GM23338 (cell line): Measurements from ENCODE around the gene MAPT. TPM values are rescaled to one million over a fixed set of nuclear protein-coding genes. Genes with fewer than 3 reads are reported as not detected.
"Not testable (repeated sequence)": the region's sequence is repeated elsewhere in the genome, so short reads cannot be mapped to it uniquely, and the experiment has no call there.

Experiments used
- ATAC-seq: fragments of 200-7000 bp; cut with Tn5 transposase; 3 replicates; pipeline ENCODE4 v1.9.1; 2020
- DNase-seq: peaks from one replicate; pipeline ENCODE4 v3.0.0-alpha.2; 2015; ENCODE audit warnings: low spot score
- H2AFZ ChIP-seq: fragments of 200-600 bp; sonication (generic); 2 replicates; pipeline ENCODE4 v1.8.0; 2016; ENCODE audit warnings: antibody characterized with exemption, mild to moderate bottlenecking, moderate library complexity
- H3F3A ChIP-seq: fragments of 200-600 bp; sonication (generic); replicated peaks from 2 replicates; pipeline ENCODE4 v1.8.0; 2017; ENCODE audit warnings: antibody characterized with exemption, mixed run types, low read depth
- H3K27ac ChIP-seq: fragments of 200-600 bp; sonication (generic); 2 replicates; pipeline ENCODE4 v1.6.1; 2016; ENCODE audit warnings: low read depth
- H3K27me3 ChIP-seq: fragments of 200-600 bp; sonication (generic); 2 replicates; pipeline ENCODE4 v1.8.0; 2016; ENCODE audit warnings: mild to moderate bottlenecking, mixed run types, moderate library complexity; ENCODE audit not compliant: insufficient read depth
- H3K36me3 ChIP-seq: fragments of 200-600 bp; sonication (generic); 2 replicates; pipeline ENCODE4 v1.8.0; 2016; ENCODE audit warnings: mild to moderate bottlenecking; ENCODE audit not compliant: insufficient read depth
- H3K4me1 ChIP-seq: fragments of 200-600 bp; sonication (generic); 2 replicates; pipeline ENCODE4 v1.8.0; 2016; ENCODE audit warnings: mild to moderate bottlenecking, moderate library complexity; ENCODE audit not compliant: insufficient read depth
- H3K4me2 ChIP-seq: fragments of 200-600 bp; sonication (generic); 2 replicates; pipeline ENCODE4 v1.7.1; 2017; ENCODE audit warnings: mixed run types
- H3K4me3 ChIP-seq: fragments of 200-600 bp; sonication (generic); 2 replicates; pipeline ENCODE4 v1.6.1; 2016; ENCODE audit warnings: mixed run types
- H3K79me2 ChIP-seq: fragments of 200-600 bp; sonication (generic); replicated peaks from 2 replicates; pipeline ENCODE4 v1.8.0; 2017; ENCODE audit warnings: mild to moderate bottlenecking; ENCODE audit not compliant: insufficient read depth
- H3K9me2 ChIP-seq: fragments of 200-600 bp; sonication (generic); 2 replicates; pipeline ENCODE4 v1.8.0; 2017; ENCODE audit not compliant: insufficient read depth
- H4K20me1 ChIP-seq: fragments of 200-600 bp; sonication (generic); replicated peaks from 2 replicates; pipeline ENCODE4 v1.8.0; 2017; ENCODE audit warnings: mild to moderate bottlenecking; ENCODE audit not compliant: insufficient read depth
- H3K27ac Mint-ChIP-seq: 2 replicates; pipeline ENCODE4 v1.8.0; 2020; ENCODE audit warnings: inconsistent platforms, mild to moderate bottlenecking, moderate library complexity, mixed read lengths
- H3K27me3 Mint-ChIP-seq: 3 replicates; pipeline ENCODE4 v1.8.0; 2022; ENCODE audit warnings: low read depth, mild to moderate bottlenecking, moderate library complexity, mixed read lengths, inconsistent platforms; ENCODE audit not compliant: insufficient read depth, poor library complexity
- H3K36me3 Mint-ChIP-seq: 3 replicates; pipeline ENCODE4 v1.8.0; 2021; ENCODE audit warnings: low read depth, mild to moderate bottlenecking, inconsistent platforms, moderate library complexity, mixed read lengths
- H3K4me1 Mint-ChIP-seq: 3 replicates; pipeline ENCODE4 v1.8.0; 2020; ENCODE audit warnings: mild to moderate bottlenecking, inconsistent platforms, mixed read lengths
- H3K4me3 Mint-ChIP-seq: 3 replicates; pipeline ENCODE4 v1.8.0; 2021; ENCODE audit warnings: moderate library complexity, mild to moderate bottlenecking, inconsistent platforms, mixed read lengths
- H3K9me3 Mint-ChIP-seq: 3 replicates; pipeline ENCODE4 v1.8.0; 2020; ENCODE audit warnings: moderate library complexity, mild to moderate bottlenecking, inconsistent platforms, mixed read lengths
- CREB1 ChIP-seq: fragments of 250-450 bp; sonication (Bioruptor Pico); IDR thresholded peaks from 2 replicates; pipeline ENCODE4 v1.5.0; 2020; ENCODE audit warnings: low read depth, mild to moderate bottlenecking, moderate library complexity
- ETS1 ChIP-seq: IDR thresholded peaks from 2 replicates; pipeline ENCODE4 v1.6.1; 2016; ENCODE audit warnings: antibody characterized with exemption
- JUNB ChIP-seq: IDR thresholded peaks from one replicate; pipeline ENCODE4 v1.6.1; 2016; ENCODE audit warnings: antibody characterized with exemption; ENCODE audit not compliant: unreplicated experiment
- POLR2AphosphoS5 ChIP-seq: IDR thresholded peaks from 2 replicates; pipeline ENCODE4 v1.6.1; 2016; ENCODE audit warnings: antibody characterized with exemption, low read depth
- STAT1 ChIP-seq: IDR thresholded peaks from one replicate; pipeline ENCODE4 v1.6.1; 2016; ENCODE audit warnings: antibody characterized with exemption; ENCODE audit not compliant: unreplicated experiment
- ZNF114 ChIP-seq: fragments of 250-450 bp; sonication (Bioruptor Pico); IDR thresholded peaks from 2 replicates; pipeline ENCODE4 v1.5.0; 2020; ENCODE audit warnings: mild to moderate bottlenecking, moderate library complexity
- ZNF331 ChIP-seq: fragments of 250-450 bp; sonication (Bioruptor Pico); IDR thresholded peaks from 2 replicates; pipeline ENCODE4 v1.5.0; 2020; ENCODE audit warnings: low read depth, mild to moderate bottlenecking, moderate library complexity
- polyA plus RNA-seq: library from polyadenylated mRNA; unstranded; fragments of >200 nt; fragmentation: Nextera tagmentation; extraction: Ambion mirVana; gene quantifications from 2 replicates; pipeline ENCODE4 v1.2.1, GENCODE V29; 2016
- total RNA-seq: library from RNA; depleted of rRNA; stranded (reverse); fragments of >200 nt; shearing (Covaris generic); gene quantifications from 2 replicates; pipeline ENCODE4 v1.2.3, GENCODE V29; 2014
- TF ChIP-seq, protein P1 (sequence below), 2 experiments: fragments of 200-600 bp in 1 of 2; sonication (generic) in 1 of 2; conservative IDR thresholded peaks; 2 replicates each; pipeline versions ENCODE4 v1.5.1 to v1.6.1; 2016 to 2017; ENCODE audit warnings: antibody characterized with exemption in 2 of 2, low read depth in 2 of 2, mild to moderate bottlenecking in 2 of 2, moderate library complexity in 1 of 2
- TF ChIP-seq, protein P2 (sequence below): fragments of 250-450 bp; sonication (Bioruptor Pico); IDR thresholded peaks from 2 replicates; pipeline ENCODE4 v1.5.0; 2020; ENCODE audit warnings: mild to moderate bottlenecking, moderate library complexity

The MAPT gene
- total and polyA plus RNA-seq, 2 experiments from 2014 or later = 1.1 to 2.1 TPM

DNA sequence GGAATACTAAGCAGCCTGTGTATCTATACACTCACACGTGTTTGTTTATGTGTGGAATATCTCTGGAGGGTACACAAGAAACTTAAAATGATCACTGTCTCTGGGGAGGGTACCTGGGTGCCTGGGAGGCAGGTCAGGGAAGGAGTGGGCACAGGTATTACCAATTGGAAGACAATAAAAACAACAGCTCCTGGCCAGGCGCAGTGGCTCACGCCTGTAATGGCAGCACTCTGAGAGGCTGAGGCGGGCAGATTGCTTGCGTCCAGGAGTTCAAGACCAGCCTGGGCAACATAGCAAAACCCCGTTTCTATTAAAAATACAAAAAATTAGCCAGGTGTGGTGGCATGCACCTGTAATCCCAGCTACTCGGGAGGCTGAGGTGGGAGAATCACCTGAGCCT is 129.0 kb downstream of the MAPT start:
- not testable (repeated sequence) for H3K9me3 Mint-ChIP-seq, H3K27ac Mint-ChIP-seq, DNase-seq, H3K4me3 Mint-ChIP-seq, H3K27ac ChIP-seq, H3K36me3 Mint-ChIP-seq, H3F3A ChIP-seq, H3K27me3 ChIP-seq, H3K9me2 ChIP-seq, H4K20me1 ChIP-seq, H2AFZ ChIP-seq, H3K4me2 ChIP-seq, H3K4me3 ChIP-seq, H3K79me2 ChIP-seq, ATAC-seq, H3K36me3 ChIP-seq
- Mint-ChIP-seq H3K4me1 (peaks cover 33% of the 10 kb centered on the region), H3K27me3 (peaks cover 25% of the 10 kb centered on the region)
- H3K4me1 ChIP-seq = peaks cover 25% of the 10 kb centered on the region

- no peak for ATAC-seq
- Mint-ChIP-seq H3K9me3 (peaks cover 3% of the 10 kb centered on the region), H3K27me3 (peaks cover 28% of the 10 kb centered on the region), H3K4me1 (peaks cover 38% of the 10 kb centered on the region), H3K27ac (no peak overlapping the region), H3K36me3 (peaks cover 8% of the 10 kb centered on the region; the same call in 2 of the 3 replicates), H3K4me3 (no peak overlapping the region)
- Histone ChIP-seq H3K27me3 (no peaks in the 10 kb centered on the region), H2AFZ (no peak overlapping the region), H3K36me3 (no peaks in the 10 kb centered on the region), H3K4me1 (peaks cover 31% of the 10 kb centered on the region), H3K27ac (no peak overlapping the region), H3F3A (peaks cover 6% of the 10 kb centered on the region; the same call in 1 of the 2 replicates), H3K79me2 (no peaks in the 10 kb centered on the region), H3K4me2 (no peak overlapping the region), H4K20me1 (0 out of 2 replicates have a peak, but pooled peaks cover 3% of the 10 kb centered on the region), H3K4me3 (no peak overlapping the region), H3K9me2 (no peaks in the 10 kb centered on the region)
- no peak for DNase-seq
- no peak for TF ChIP-seq ETS1
- TF ChIP-seq STAT1 = no peak
- TF ChIP-seq ZNF331 (CRISPR knock-in tag) = no peak
- TF ChIP-seq, protein P1, sequence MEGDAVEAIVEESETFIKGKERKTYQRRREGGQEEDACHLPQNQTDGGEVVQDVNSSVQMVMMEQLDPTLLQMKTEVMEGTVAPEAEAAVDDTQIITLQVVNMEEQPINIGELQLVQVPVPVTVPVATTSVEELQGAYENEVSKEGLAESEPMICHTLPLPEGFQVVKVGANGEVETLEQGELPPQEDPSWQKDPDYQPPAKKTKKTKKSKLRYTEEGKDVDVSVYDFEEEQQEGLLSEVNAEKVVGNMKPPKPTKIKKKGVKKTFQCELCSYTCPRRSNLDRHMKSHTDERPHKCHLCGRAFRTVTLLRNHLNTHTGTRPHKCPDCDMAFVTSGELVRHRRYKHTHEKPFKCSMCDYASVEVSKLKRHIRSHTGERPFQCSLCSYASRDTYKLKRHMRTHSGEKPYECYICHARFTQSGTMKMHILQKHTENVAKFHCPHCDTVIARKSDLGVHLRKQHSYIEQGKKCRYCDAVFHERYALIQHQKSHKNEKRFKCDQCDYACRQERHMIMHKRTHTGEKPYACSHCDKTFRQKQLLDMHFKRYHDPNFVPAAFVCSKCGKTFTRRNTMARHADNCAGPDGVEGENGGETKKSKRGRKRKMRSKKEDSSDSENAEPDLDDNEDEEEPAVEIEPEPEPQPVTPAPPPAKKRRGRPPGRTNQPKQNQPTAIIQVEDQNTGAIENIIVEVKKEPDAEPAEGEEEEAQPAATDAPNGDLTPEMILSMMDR (conservative IDR thresholded peaks at IDR 0.05; ENCODE audit: low read depth in 2 of 2) = no peak
- no peak for TF ChIP-seq POLR2AphosphoS5
- TF ChIP-seq, protein P2, sequence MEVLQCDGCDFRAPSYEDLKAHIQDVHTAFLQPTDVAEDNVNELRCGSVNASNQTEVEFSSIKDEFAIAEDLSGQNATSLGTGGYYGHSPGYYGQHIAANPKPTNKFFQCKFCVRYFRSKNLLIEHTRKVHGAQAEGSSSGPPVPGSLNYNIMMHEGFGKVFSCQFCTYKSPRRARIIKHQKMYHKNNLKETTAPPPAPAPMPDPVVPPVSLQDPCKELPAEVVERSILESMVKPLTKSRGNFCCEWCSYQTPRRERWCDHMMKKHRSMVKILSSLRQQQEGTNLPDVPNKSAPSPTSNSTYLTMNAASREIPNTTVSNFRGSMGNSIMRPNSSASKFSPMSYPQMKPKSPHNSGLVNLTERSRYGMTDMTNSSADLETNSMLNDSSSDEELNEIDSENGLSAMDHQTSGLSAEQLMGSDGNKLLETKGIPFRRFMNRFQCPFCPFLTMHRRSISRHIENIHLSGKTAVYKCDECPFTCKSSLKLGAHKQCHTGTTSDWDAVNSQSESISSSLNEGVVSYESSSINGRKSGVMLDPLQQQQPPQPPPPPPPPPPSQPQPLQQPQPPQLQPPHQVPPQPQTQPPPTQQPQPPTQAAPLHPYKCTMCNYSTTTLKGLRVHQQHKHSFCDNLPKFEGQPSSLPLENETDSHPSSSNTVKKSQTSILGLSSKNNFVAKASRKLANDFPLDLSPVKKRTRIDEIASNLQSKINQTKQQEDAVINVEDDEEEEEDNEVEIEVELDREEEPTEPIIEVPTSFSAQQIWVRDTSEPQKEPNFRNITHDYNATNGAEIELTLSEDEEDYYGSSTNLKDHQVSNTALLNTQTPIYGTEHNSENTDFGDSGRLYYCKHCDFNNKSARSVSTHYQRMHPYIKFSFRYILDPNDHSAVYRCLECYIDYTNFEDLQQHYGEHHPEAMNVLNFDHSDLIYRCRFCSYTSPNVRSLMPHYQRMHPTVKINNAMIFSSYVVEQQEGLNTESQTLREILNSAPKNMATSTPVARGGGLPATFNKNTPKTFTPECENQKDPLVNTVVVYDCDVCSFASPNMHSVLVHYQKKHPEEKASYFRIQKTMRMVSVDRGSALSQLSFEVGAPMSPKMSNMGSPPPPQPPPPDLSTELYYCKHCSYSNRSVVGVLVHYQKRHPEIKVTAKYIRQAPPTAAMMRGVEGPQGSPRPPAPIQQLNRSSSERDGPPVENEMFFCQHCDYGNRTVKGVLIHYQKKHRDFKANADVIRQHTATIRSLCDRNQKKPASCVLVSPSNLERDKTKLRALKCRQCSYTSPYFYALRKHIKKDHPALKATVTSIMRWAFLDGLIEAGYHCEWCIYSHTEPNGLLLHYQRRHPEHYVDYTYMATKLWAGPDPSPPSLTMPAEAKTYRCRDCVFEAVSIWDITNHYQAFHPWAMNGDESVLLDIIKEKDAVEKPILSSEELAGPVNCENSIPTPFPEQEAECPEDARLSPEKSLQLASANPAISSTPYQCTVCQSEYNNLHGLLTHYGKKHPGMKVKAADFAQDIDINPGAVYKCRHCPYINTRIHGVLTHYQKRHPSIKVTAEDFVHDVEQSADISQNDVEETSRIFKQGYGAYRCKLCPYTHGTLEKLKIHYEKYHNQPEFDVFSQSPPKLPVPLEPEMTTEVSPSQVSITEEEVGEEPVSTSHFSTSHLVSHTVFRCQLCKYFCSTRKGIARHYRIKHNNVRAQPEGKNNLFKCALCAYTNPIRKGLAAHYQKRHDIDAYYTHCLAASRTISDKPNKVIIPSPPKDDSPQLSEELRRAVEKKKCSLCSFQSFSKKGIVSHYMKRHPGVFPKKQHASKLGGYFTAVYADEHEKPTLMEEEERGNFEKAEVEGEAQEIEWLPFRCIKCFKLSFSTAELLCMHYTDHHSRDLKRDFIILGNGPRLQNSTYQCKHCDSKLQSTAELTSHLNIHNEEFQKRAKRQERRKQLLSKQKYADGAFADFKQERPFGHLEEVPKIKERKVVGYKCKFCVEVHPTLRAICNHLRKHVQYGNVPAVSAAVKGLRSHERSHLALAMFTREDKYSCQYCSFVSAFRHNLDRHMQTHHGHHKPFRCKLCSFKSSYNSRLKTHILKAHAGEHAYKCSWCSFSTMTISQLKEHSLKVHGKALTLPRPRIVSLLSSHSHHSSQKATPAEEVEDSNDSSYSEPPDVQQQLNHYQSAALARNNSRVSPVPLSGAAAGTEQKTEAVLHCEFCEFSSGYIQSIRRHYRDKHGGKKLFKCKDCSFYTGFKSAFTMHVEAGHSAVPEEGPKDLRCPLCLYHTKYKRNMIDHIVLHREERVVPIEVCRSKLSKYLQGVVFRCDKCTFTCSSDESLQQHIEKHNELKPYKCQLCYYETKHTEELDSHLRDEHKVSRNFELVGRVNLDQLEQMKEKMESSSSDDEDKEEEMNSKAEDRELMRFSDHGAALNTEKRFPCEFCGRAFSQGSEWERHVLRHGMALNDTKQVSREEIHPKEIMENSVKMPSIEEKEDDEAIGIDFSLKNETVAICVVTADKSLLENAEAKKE (CRISPR knock-in tag) = no peak
- no peak for TF ChIP-seq CREB1 (CRISPR knock-in tag)
- no peak for TF ChIP-seq JUNB
- no peak for TF ChIP-seq ZNF114 (CRISPR knock-in tag)
Observed at GRCh38 chr17:46023783-46024388, 129.5 kb downstream of the MAPT start.
